Measurements from ENCODE around the gene DPP10.

Gene DPP10

GRCh38 chr2:115163572-115163971 is 721.1 kb downstream of the DPP10 start:
- DNase-seq: peak; percentile 8

- peak; percentile 30 for DNase-seq
Observed at GRCh38 chr2:115165529-115166109, 723.2 kb downstream of the DPP10 start.

GRCh38 chr2:115168457-115168856 is 726.0 kb downstream of the DPP10 start:
- no peak for DNase-seq

GRCh38 chr2:115169814-115170213 is 727.4 kb downstream of the DPP10 start:
- DNase-seq: no peak

- no peak for DNase-seq
Observed at GRCh38 chr2:115171751-115172150, 729.3 kb downstream of the DPP10 start.

GRCh38 chr2:115174651-115175050 is 732.2 kb downstream of the DPP10 start:
- no peak for DNase-seq

- no peak for DNase-seq
Observed at GRCh38 chr2:115183144-115183543, 740.7 kb downstream of the DPP10 start.

- DNase-seq: no peak
Observed at GRCh38 chr2:115190459-115190858, 748.0 kb downstream of the DPP10 start.

- DNase-seq: no peak
Observed at GRCh38 chr2:115194623-115195022, 752.2 kb downstream of the DPP10 start.

- no peak for DNase-seq
Observed at GRCh38 chr2:115196587-115196986, 754.1 kb downstream of the DPP10 start.

- no peak for DNase-seq
Observed at GRCh38 chr2:115199966-115200365, 757.5 kb downstream of the DPP10 start.

GRCh38 chr2:115201386-115201785 is 758.9 kb downstream of the DPP10 start:
- no peak for DNase-seq

GRCh38 chr2:115208493-115209164 is 766.2 kb downstream of the DPP10 start:
- DNase-seq: no peak

- no peak for DNase-seq
Observed at GRCh38 chr2:115214050-115214449, 771.6 kb downstream of the DPP10 start.

- no peak for DNase-seq
Observed at GRCh38 chr2:115219296-115219695, 776.9 kb downstream of the DPP10 start.

GRCh38 chr2:115234186-115234585 is 791.7 kb downstream of the DPP10 start:
- DNase-seq: no peak

GRCh38 chr2:115234737-115235136 is 792.3 kb downstream of the DPP10 start:
- DNase-seq: no peak

- DNase-seq: no peak
Observed at GRCh38 chr2:115248066-115248465, 805.6 kb downstream of the DPP10 start.

GRCh38 chr2:115277366-115277765 is 834.9 kb downstream of the DPP10 start:
- DNase-seq: no peak

- DNase-seq: no peak
Observed at GRCh38 chr2:115285416-115285815, 843.0 kb downstream of the DPP10 start.

GRCh38 chr2:115290478-115290877 is 848.0 kb downstream of the DPP10 start:
- DNase-seq: no peak

- no peak for DNase-seq
Observed at GRCh38 chr2:115292742-115293141, 850.3 kb downstream of the DPP10 start.

GRCh38 chr2:115294999-115295398 is 852.6 kb downstream of the DPP10 start:
- no peak for DNase-seq

GRCh38 chr2:115297056-115297455 is 854.6 kb downstream of the DPP10 start:
- DNase-seq: no peak

- DNase-seq: no peak
Observed at GRCh38 chr2:115299199-115299598, 856.8 kb downstream of the DPP10 start.

Measured in DMS153 (cell line).